ENCODE data around the gene CDYL2.
"Not testable (repeated sequence)": the region's sequence is repeated elsewhere in the genome, so short reads cannot be mapped to it uniquely, and the experiment has no call there.

The CDYL2 gene

GRCh38 chr16:80667925-80668324 is 136.5 kb downstream of the CDYL2 start:
- no peak for FAIRE-seq

- FAIRE-seq: no peak
Measured at GRCh38 chr16:80667251-80667560, 137.2 kb downstream of the CDYL2 start.

- no peak for FAIRE-seq
Measured at GRCh38 chr16:80666378-80667250, 137.8 kb downstream of the CDYL2 start.

- FAIRE-seq: no peak
Measured at GRCh38 chr16:80665356-80665755, 139.0 kb downstream of the CDYL2 start.

GRCh38 chr16:80664786-80665185 is 139.6 kb downstream of the CDYL2 start:
- no peak for FAIRE-seq

- FAIRE-seq: no peak
Measured at GRCh38 chr16:80664226-80664625, 140.2 kb downstream of the CDYL2 start.

GRCh38 chr16:80663078-80663477 is 141.3 kb downstream of the CDYL2 start:
- FAIRE-seq: no peak

- no peak for FAIRE-seq
Measured at GRCh38 chr16:80659865-80660264, 144.5 kb downstream of the CDYL2 start.

- FAIRE-seq: no peak
Measured at GRCh38 chr16:80656711-80657150, 147.7 kb downstream of the CDYL2 start.

GRCh38 chr16:80656161-80656560 is 148.2 kb downstream of the CDYL2 start:
- FAIRE-seq: no peak

GRCh38 chr16:80655751-80656150 is 148.6 kb downstream of the CDYL2 start:
- FAIRE-seq: no peak

- FAIRE-seq: no peak
Measured at GRCh38 chr16:80654094-80654862, 150.1 kb downstream of the CDYL2 start.

GRCh38 chr16:80652441-80652840 is 152.0 kb downstream of the CDYL2 start:
- FAIRE-seq: no peak

- not testable (repeated sequence) for FAIRE-seq
Measured at GRCh38 chr16:80650281-80650680, 154.1 kb downstream of the CDYL2 start.

GRCh38 chr16:80640316-80640715 is 164.1 kb downstream of the CDYL2 start:
- FAIRE-seq: no peak

GRCh38 chr16:80639636-80640035 is 164.8 kb downstream of the CDYL2 start:
- no peak for FAIRE-seq

- FAIRE-seq: no peak
Measured at GRCh38 chr16:80637621-80638020, 166.8 kb downstream of the CDYL2 start.

- FAIRE-seq: no peak
Measured at GRCh38 chr16:80631581-80631980, 172.8 kb downstream of the CDYL2 start.

- FAIRE-seq: no peak
Measured at GRCh38 chr16:80628254-80628653, 176.1 kb downstream of the CDYL2 start.

- FAIRE-seq: no peak
Measured at GRCh38 chr16:80627108-80627507, 177.3 kb downstream of the CDYL2 start.

GRCh38 chr16:80623376-80623775 is 181.0 kb downstream of the CDYL2 start:
- no peak for FAIRE-seq

GRCh38 chr16:80622007-80622406 is 182.4 kb downstream of the CDYL2 start:
- no peak for FAIRE-seq

- FAIRE-seq: no peak
Measured at GRCh38 chr16:80620736-80621605, 183.4 kb downstream of the CDYL2 start.

Data from G401.6 (cell line).